Activated CD4-positive, alpha-beta T cell treated with anti-CD3 and anti-CD28 coated beads, Interleukin-2, amount 50 U/mL, for 48 hours (primary cell): ENCODE results near the gene CAP1.
"Not testable (repeated sequence)": the region's sequence is repeated elsewhere in the genome, so short reads cannot be mapped to it uniquely, and the experiment has no call there.

Source experiments
- DNase-seq, 2 experiments: peaks; one replicate each; pipeline ENCODE4 v3.0.0-alpha.2; 2020

CAP1 gene, protein sequence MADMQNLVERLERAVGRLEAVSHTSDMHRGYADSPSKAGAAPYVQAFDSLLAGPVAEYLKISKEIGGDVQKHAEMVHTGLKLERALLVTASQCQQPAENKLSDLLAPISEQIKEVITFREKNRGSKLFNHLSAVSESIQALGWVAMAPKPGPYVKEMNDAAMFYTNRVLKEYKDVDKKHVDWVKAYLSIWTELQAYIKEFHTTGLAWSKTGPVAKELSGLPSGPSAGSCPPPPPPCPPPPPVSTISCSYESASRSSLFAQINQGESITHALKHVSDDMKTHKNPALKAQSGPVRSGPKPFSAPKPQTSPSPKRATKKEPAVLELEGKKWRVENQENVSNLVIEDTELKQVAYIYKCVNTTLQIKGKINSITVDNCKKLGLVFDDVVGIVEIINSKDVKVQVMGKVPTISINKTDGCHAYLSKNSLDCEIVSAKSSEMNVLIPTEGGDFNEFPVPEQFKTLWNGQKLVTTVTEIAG

DNA sequence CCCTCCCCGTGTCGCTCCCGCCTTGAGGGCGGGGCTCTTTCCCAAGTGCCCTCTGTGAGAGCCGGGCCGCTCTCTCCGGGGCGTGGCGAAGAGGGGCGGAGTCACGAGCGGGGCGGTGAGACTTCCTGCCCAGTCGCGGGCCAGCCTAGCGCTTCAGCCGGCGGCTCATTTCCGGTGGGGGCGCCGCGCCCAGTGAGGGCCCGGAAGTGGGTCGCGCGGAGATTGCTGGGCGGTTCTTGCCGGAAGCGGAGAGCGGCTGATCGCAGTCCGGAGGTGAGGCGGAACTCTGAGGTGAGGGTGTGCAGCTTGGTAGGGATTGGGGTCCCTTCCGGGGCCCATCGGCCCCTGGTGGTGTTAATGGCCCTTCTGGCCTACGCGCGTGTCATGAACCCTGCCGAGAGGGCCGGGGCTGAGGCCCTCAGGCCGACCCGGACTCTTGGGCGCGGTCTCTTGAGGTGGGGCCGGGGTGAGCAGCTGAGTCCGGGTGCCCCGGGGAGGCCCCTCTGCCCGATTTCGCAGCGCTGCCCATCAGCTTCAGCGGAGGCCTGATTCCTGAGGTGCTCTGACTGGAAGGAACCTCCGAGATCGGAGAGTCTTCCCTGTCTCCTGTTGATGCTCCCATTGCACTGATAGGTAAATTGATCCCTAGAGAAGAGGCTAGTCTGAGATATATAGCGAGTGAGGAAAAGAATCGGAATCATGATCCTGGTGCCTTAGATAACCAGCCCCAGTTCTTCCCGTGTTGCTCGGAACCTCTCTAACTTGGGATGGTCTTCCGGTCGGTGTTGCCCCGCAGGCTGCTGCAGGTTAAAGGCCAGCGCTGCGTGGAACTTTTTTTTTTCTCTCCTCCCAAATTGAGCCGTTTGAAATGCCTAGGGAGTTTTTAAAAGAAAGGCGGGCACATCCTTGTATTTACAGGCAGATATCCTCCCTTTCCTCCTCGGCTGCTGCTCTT, at the start of gene CAP1:
Gene CAP1 (plus strand): TSS at position 219 of the 955 bp plus-strand sequence. CDS start 18,618 bp downstream, outside the sequence.
- DNase-seq, result peak; percentile 100

- DNase-seq, result no peak
Measured at GRCh38 chr1:39992234-39992633, 48.3 kb upstream of the CAP1 start.

DNA sequence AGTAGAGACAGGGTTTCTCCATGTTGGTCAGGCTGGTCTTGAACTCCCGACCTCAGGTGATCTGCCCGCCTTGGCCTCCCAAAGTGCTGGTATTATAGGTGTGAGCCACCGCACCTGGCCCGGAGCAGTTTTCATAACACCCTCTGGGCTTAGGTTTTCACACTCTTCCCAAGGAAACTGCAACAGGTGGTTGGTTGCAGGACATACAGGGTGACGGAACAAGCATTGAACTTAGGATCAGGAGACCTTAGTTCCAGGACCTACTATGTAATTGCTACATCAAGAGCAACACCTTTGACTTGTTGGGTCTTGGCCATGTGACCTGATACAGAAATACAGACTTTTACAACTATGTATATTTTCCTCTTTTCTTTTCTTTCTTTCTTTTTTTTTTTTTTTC, 47.6 kb upstream of the CAP1 start:
- no peak for DNase-seq

- no peak for DNase-seq
Measured at GRCh38 chr1:39995973-39996393, 44.5 kb upstream of the CAP1 start.

GRCh38 chr1:39996396-39997004, 44.0 kb upstream of the CAP1 start:
- DNase-seq, result no peak

DNA sequence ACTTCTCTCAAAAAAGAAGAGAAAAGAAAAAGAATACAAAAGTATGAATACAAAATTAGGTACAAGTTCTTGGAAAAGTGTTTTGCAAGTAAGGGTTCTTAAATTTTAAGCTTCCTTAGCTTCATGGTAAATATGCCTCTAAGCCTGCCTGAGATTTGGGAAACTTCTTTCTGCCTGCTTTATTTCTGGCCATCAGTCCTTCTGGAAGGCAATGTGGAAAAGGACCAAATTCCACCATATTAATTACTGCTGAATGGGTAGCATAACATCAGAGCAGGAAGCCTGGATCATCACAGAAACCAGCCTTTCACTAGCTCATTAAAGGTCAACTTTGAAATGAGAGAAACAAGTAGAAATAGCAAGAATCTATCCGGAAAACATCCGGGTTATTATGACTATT, 39.1 kb upstream of the CAP1 start:
- no peak for DNase-seq

DNA sequence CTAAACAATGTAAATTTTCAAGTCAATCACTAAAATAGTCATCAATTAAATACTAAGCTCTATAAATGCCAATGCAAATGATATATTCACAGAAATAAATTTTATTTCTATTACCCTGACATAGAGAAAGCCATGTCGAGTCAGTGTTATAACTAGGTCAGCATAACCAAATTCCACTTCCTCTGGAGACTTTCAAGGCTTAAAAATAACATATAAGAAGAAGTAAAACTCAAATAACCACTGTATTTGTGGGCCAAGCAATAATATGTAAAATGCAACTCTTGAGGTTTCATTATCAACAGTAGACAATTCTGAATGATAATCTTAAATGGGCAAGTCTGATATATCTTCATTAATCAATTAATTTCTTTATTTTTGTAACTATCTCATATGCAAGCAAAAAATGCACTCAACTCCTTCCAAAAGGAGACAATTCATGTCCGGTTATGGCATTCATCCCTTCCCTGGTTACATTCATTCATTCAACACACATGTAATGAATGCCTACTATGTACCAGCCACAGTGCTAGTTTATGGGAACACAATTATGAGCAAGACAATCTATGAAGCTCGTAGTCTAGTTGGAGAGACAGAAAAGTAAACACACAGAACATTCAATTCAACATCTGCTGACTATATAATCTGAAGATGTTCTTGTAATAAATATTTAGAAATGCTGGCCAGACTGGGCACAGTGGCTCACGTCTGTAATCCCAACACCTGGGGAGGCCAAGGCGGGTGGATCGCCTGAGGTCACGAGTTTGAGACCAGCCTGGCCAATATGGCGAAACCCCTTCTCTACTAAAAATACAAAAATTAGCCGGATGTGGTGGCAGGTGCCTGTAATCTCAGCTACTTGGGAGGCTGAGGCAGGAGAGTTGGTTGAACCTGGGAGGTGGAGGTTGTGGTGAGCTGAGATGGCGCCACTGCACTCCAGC, 37.1 kb upstream of the CAP1 start:
- DNase-seq, result no peak

DNA sequence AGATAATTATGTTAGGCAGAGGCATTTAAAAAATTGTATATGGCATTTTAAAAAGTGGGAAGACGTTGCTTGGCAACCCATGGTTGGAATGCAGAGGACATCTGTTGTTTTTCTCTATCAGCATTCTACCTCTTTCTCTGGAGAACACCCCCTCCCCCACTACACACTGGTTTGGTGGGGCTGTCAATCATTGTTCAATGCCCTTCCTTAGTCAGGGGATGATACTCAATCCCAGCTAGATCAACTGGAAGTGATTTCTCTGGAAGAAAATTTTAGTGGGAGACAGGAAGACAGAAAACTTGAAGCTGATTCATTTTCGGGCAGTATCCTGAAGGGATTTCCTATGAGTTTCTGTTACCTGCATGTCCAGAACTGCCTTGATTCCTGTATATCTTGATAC, 35.7 kb upstream of the CAP1 start:
- DNase-seq, result no peak

- not testable (repeated sequence) for DNase-seq
Measured at GRCh38 chr1:40007481-40008034, 33.0 kb upstream of the CAP1 start.

DNA sequence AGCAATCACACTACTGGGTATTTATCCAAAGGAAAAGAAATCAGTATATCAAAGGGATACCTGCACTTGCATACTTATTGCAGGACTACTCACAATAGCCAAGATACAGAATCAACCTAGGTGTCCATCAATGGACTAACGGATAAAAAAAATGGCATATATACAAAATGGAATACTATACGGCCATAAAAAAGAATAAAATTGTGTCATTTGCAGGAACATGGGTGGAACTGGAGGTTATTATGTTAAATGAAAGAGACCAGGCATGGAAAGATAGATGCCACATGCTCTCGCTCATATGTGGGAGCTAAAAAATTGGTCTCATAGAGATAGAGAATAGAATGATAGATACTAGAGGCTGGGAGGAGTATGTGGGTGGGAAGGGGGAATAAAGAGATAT, 29.3 kb upstream of the CAP1 start:
- DNase-seq, result no peak

DNA sequence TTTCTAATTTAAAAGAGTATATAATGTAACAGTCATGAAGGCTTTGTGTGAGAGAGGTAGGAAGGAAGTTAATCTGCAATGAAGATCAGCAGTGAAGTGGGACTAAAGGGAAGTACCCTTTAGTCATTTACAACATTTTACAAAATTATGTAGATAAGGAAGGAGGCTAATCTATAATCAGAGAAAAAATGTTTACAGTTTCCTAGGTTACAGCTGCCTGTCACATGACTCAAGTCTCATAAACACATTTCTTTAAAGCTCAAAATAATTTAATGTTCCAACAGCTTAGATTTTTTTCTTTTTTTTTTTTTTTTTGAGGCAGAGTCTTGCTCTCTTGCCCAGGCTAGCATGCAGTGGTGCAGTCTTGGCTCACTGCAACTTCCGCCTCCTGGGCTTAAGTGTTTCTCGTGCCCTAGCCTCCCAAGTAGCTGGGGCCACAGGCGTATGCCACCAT, 26.2 kb upstream of the CAP1 start:
- no peak for DNase-seq

DNA sequence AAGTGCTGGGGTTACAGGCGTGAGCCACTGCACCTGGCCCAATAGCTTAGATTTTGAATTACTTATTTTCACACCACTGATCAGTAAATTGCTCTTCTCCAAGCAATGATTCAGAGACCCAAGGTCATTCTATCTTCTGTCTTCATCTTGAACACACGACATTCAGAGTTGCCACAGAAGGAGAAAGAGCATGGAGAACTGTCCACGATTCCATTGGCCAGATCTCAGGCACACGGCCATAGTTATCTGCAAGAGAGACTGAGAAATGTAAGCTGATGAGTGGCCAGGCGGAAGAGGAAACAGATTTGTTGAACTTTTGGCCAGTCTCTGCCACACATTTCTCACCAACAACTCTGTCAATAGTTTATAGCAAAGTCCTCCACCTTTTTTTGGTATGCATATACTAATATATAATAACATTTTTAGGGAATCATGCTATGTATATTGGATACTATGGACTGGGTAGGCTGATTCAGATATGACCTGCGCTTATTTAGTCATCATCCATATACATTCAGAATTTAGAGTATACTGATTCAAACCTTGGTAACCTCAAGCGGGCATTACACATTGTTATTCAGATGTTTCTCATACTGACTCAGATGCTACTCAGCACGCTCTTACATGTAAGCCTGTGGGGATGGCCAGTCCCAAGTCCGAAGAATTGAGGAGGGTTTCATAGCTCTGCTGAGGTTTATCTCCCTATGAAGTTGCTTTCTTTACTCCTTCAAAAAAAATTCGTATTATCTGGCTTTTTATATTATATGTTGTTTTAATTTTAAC, 25.5 kb upstream of the CAP1 start:
- DNase-seq, result no peak

DNA sequence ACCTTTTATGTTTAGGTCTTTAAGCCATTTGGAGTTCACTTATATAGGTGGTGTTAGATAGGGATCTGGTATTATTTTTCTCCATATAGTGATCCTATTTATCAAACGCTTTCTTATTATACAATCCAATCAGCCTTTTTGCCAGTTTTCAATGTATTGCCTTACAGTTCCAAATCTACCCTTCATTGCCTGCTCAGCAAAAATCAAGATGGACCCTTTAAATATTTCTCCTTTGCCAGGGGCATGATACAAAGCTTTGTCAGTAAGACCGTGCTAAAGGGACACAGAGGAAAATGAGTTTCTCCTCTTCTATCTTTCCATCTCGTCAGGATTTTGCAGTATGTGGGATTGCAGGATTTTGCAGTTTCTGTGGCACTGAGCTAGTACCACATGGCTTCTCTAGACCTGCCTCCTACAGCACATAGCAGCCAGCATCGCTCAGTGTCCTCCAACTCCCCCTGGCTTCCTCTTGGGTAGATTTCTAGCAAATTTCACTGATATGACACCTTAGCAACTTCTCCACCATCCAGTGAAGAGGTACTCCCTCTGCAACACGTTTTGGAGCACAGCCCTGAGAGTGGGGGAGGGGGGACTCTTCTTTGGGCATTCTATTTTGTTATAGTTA, 22.5 kb upstream of the CAP1 start:
- no peak for DNase-seq

DNA sequence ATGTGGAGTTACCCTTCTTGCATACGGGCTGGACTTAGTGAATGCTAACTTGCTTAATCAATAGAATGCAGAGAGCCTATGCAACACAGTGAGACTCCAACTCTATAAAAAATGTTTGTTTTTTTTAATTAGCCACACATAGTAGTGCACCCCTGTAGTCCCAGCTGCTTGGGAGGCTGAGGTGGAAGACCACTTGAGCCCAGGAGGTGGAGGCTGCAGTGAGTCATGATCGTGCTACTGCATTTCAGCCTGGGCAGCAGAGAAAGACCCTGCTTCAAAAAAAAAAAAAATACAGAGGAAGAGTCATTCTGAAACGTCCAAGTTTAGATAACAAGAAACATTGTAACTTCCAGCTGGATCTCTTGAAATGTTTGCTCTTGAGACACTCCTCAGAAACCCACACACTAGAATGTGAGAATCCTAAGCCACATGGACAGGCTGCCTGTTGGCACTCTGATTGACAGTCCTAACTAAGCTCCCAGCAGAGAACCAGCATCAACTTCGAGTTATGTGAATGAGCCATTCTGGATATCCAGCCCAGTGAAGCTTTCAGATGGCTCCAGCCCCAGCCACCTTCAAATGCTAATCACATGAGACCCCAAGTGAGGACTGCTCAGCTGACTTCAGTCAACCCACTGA, 20.0 kb upstream of the CAP1 start:
- DNase-seq, result no peak

DNA sequence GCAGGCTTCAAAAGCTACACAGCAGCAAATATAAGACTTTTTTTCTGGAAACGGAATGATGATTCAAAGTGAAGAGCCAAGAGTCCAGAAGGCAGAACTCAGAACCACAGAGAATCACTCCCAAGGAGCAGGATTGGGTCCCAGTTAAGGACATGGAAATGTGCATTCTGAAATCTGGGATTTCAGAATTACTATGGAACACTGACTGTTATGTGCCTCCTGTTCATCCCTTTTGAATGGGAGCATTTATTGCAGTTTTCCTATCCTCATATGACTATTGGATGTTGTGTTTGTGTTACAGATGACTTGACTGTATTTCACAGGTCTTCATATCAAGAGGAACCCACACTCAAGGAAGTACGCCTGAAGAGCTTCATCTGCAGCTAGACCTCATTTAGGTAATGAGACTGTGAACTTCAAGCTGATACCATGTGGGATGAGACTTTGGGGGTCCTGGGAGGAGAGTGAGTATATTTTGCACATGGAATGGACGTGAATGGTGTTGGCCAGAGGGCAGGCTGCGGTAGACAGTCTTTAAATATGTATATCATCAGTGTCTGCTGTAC, 17.1 kb upstream of the CAP1 start:
- no peak for DNase-seq

GRCh38 chr1:40024671-40025070, 15.9 kb upstream of the CAP1 start:
- DNase-seq, result no peak

DNA sequence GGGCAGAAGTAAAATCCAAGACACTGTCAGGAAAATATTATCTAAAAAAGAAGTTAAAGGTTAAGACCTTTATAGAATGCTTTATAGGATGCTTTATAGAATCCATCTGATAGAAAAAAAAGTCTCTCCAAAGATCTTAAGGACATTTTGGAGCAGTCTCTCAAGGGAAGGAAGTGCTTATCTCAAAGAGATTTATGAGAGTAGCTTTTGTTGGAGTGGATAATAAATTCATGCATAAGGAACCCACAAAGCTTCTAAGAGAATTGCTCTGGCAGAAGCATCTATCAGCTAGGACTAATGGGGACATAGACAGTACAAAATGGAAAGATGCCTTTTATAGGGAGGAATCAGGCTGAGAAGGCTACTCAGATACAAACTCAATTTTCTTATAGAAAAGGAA, 12.9 kb upstream of the CAP1 start:
- no peak for DNase-seq

- no peak for DNase-seq
Measured at GRCh38 chr1:40029608-40030007, 10.9 kb upstream of the CAP1 start.

DNA sequence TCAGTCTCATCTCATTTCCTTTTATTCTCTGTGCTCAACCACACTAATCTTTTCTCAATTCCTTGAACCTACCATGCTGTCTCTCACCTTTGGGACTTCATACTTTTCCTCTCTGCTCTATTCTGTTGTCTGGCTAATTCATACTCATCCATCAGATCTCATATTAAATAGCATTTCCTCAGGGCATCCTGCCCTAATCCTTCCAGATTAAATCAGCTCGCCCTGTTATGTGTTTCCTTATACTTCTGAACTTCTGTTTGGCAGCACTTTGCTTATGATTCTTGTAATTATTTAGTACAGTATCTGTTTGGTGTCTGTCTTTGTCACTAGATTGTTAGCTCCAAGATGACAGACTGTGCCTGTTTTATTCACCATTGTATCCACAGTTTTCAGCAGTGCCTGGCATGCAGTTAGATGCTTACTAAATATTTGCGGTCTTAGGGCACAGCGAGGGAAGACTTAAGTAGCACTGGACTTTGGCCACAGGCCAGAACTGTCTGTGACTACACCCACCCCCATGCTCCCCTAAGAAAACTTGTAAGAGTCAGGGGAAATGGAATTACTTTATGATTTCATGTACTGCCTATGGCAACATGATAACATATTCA, 9.9 kb upstream of the CAP1 start:
- no peak for DNase-seq
